LNCAP (cell line): Measurements from ENCODE around the gene TLE2.

Experiments
- CTCF ChIP-seq: fragments of 450-650 bp; IDR thresholded peaks from 2 replicates; pipeline ENCODE4 v1.5.1; 2017; ENCODE audit warnings: mild to moderate bottlenecking

TLE2 gene

GRCh38 chr19:3029065-3029923, at the start of gene TLE2:
Gene TLE2, minus strand, starts transcription at chr19:3029280. Its CDS starts 376 bp downstream, at chr19:3028904.
- TF ChIP-seq CTCF = no peak

GRCh38 chr19:3075605-3076431, 46.7 kb upstream of the TLE2 start:
- TF ChIP-seq CTCF = peak; percentile 96

- no peak for TF ChIP-seq CTCF
Observed at GRCh38 chr19:3073931-3074595, 45.0 kb upstream of the TLE2 start.

- no peak for TF ChIP-seq CTCF
Observed at GRCh38 chr19:3073159-3073563, 44.1 kb upstream of the TLE2 start.

GRCh38 chr19:3071768-3072167, 42.7 kb upstream of the TLE2 start:
- no peak for TF ChIP-seq CTCF

- TF ChIP-seq CTCF = no peak
Observed at GRCh38 chr19:3068071-3068470, 39.0 kb upstream of the TLE2 start.

- TF ChIP-seq CTCF = no peak
Observed at GRCh38 chr19:3067563-3067962, 38.5 kb upstream of the TLE2 start.
